ENCODE measurements around the gene TDP1. TPM values are rescaled to one million over a fixed set of nuclear protein-coding genes. Genes with fewer than 3 reads are reported as not detected.

The TDP1 gene
- 22.9 and 31.6 TPM in 2 replicates for total RNA-seq

GRCh38 chr14:89955745-89956660 lies at the start of gene TDP1:
TSS of gene TDP1 (plus strand) at chr14:89955927. CDS start at chr14:89963115, 7,188 bp downstream.

GRCh38 chr14:89954070-89955021 lies 1.4 kb upstream of the TDP1 start, which contains the start of gene EFCAB11:
TSS of gene EFCAB11 (minus strand) at chr14:89954730. CDS start at chr14:89954660, 70 bp downstream.

DNA sequence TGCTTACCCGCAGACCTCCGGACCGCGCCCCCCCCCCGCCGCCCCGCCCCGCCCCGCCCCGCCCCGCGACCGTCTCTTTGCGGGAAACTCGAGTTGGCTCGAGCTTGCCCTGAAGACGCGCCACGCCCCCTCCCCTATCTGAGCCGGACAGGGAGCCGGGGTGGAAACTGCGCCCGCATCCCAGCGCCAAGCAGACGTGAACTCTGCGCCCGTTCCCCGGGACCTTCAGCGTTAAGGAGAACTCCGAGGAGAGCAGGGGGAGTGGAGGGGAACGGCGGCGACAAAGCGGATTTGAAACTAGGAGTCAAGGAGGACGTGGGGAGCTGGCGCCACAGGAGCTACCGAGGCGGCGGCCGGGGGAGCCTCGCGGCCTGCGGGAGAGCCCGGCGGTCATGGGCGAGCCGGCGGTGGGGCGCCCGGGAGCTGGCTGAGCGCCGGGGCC lies 106.0 kb downstream of the TDP1 start, which contains the start of gene KCNK13:
Gene KCNK13 (plus strand): TSS at position 310 of the 442 bp plus-strand sequence. CDS start 212 bp downstream, outside the sequence.

Other genes with a start within 250 kb of the TDP1 start
- gene EFCAB11, start 1.2 kb upstream of the TDP1 start, total RNA-seq: 6.9 and 9.5 TPM in 2 replicates
- not detected in 2 replicates for gene KCNK13, start 106.1 kb downstream of the TDP1 start, total RNA-seq

Measured in airway epithelial cell (primary cell).